GM19193 (cell line): ENCODE results near the gene IL2RA.

Experiments used
- POLR2A ChIP-seq: IDR thresholded peaks from 4 replicates; pipeline ENCODE4 v1.6.1; 2011; ENCODE audit not compliant: insufficient read depth, insufficient read length; ENCODE audit errors: extremely low read depth

The IL2RA gene

GRCh38 chr10:5973069-5973468 is 89.1 kb downstream of the IL2RA start:
- no peak for TF ChIP-seq POLR2A

- TF ChIP-seq POLR2A: no peak
These were observed 90.3 kb downstream of the IL2RA start for GRCh38 chr10:5971886-5972285.

GRCh38 chr10:5971315-5971832 is 90.8 kb downstream of the IL2RA start:
- no peak for TF ChIP-seq POLR2A

GRCh38 chr10:5970527-5970926 is 91.6 kb downstream of the IL2RA start:
- no peak for TF ChIP-seq POLR2A

- no peak for TF ChIP-seq POLR2A
These were observed 92.1 kb downstream of the IL2RA start for GRCh38 chr10:5970066-5970465.

- TF ChIP-seq POLR2A: no peak
These were observed 93.3 kb downstream of the IL2RA start for GRCh38 chr10:5968681-5969453.

- TF ChIP-seq POLR2A: no peak
These were observed 94.0 kb downstream of the IL2RA start for GRCh38 chr10:5968037-5968680.

- no peak for TF ChIP-seq POLR2A
These were observed 96.9 kb downstream of the IL2RA start for GRCh38 chr10:5965266-5965665.

- TF ChIP-seq POLR2A: no peak
These were observed 97.4 kb downstream of the IL2RA start for GRCh38 chr10:5964736-5965135.

- TF ChIP-seq POLR2A: no peak
These were observed 98.6 kb downstream of the IL2RA start for GRCh38 chr10:5963591-5963990.

- no peak for TF ChIP-seq POLR2A
These were observed 99.1 kb downstream of the IL2RA start for GRCh38 chr10:5963071-5963470.

- TF ChIP-seq POLR2A: no peak
These were observed 100.6 kb downstream of the IL2RA start for GRCh38 chr10:5961405-5962100.
